Right lobe of liver (tissue), 4 donors: ENCODE measurements around the gene SPON1.

Source experiments
- POLR2A ChIP-seq: fragments of 450-650 bp; IDR thresholded peaks from one replicate; pipeline ENCODE4 v1.6.1; 2017; ENCODE audit warnings: antibody characterized with exemption, mild to moderate bottlenecking
- TF ChIP-seq, protein P1 (sequence below), 4 donors: fragments of 200-600 bp in 3 of 4; fragments of 450-650 bp in 1 of 4; IDR thresholded peaks; one replicate each; pipeline versions ENCODE4 v1.5.1 to v1.8.0; 2016 to 2022; ENCODE audit warnings: antibody characterized with exemption in 4 of 4, mild to moderate bottlenecking in 2 of 4
- donor health status: DM: no; HTN: no; CAD: no.
- donor health status: DM: no; HTN: no; CAD: no.
- donor health status: DM: no; HTN: yes; CAD: no.

DNA sequence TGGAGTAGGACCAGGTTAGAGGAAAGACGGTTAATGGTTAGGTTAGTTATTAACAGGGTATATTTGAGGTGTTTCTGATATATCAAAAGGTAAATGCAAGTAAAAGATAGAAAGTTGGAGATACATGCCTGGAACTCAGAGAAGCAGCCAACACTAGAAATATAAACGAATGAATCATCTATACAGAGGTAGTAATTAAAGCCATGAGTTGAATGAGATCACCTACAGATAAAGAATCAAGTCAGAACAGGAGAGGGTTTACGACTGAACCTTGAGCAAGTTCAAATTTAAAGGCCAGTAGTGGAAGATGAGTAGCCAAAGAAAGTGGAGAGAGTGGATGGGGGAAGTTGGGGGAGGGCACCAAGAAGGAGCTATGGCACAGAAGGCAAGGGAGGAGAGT, 73.9 kb downstream of the SPON1 start:
- TF ChIP-seq, protein P1, sequence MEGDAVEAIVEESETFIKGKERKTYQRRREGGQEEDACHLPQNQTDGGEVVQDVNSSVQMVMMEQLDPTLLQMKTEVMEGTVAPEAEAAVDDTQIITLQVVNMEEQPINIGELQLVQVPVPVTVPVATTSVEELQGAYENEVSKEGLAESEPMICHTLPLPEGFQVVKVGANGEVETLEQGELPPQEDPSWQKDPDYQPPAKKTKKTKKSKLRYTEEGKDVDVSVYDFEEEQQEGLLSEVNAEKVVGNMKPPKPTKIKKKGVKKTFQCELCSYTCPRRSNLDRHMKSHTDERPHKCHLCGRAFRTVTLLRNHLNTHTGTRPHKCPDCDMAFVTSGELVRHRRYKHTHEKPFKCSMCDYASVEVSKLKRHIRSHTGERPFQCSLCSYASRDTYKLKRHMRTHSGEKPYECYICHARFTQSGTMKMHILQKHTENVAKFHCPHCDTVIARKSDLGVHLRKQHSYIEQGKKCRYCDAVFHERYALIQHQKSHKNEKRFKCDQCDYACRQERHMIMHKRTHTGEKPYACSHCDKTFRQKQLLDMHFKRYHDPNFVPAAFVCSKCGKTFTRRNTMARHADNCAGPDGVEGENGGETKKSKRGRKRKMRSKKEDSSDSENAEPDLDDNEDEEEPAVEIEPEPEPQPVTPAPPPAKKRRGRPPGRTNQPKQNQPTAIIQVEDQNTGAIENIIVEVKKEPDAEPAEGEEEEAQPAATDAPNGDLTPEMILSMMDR (IDR thresholded peaks at IDR 0.05): no peak
- no peak for TF ChIP-seq POLR2A
